ENCODE results near the gene ENC1. TPM values are rescaled to one million over a fixed set of nuclear protein-coding genes. Genes with fewer than 3 reads are reported as not detected.

ENC1 gene
- total RNA-seq, 1 donor from 2014 or later: 13.8 TPM

GRCh38 chr5:74638544-74638969, 2.0 kb downstream of the ENC1 start:
- Mint-ChIP-seq H3K36me3 (ENCODE audit: unreplicated experiment) (peaks cover 11% of the 10 kb centered on the region), H3K9me3 (ENCODE audit: unreplicated experiment) (no peaks in the 10 kb centered on the region), H3K27me3 (ENCODE audit: unreplicated experiment) (no peaks in the 10 kb centered on the region), H3K27ac (ENCODE audit: unreplicated experiment) (peak overlapping the region; percentile 77), H3K4me3 (ENCODE audit: unreplicated experiment) (peak overlapping the region; percentile 92), H3K4me1 (ENCODE audit: unreplicated experiment) (peaks cover 47% of the 10 kb centered on the region)
- no peak for TF ChIP-seq CTCF (IDR thresholded peaks at IDR 0.05)
- DNase-seq (ENCODE audit: extremely low spot score, unreplicated experiment): no peak

GRCh38 chr5:74636552-74636951, 4.0 kb downstream of the ENC1 start:
- no peak for DNase-seq (ENCODE audit: extremely low spot score, unreplicated experiment)
- no peak overlapping the region for H3K27ac Mint-ChIP-seq (ENCODE audit: unreplicated experiment)
- peak overlapping the region; percentile 3 for H3K4me3 Mint-ChIP-seq (ENCODE audit: unreplicated experiment)
- H3K4me1 Mint-ChIP-seq (ENCODE audit: unreplicated experiment): peaks cover 50% of the 10 kb centered on the region
- no peaks in the 10 kb centered on the region for H3K9me3 Mint-ChIP-seq (ENCODE audit: unreplicated experiment)
- H3K36me3 Mint-ChIP-seq (ENCODE audit: unreplicated experiment): peaks cover 11% of the 10 kb centered on the region
- TF ChIP-seq CTCF (IDR thresholded peaks at IDR 0.05): no peak
- H3K27me3 Mint-ChIP-seq (ENCODE audit: unreplicated experiment): no peaks in the 10 kb centered on the region

- H3K27ac Mint-ChIP-seq (ENCODE audit: unreplicated experiment): no peak overlapping the region
- no peak for DNase-seq (ENCODE audit: extremely low spot score, unreplicated experiment)
- no peak overlapping the region for H3K4me3 Mint-ChIP-seq (ENCODE audit: unreplicated experiment)
- no peaks in the 10 kb centered on the region for H3K27me3 Mint-ChIP-seq (ENCODE audit: unreplicated experiment)
- peaks cover 54% of the 10 kb centered on the region for H3K4me1 Mint-ChIP-seq (ENCODE audit: unreplicated experiment)
- H3K36me3 Mint-ChIP-seq (ENCODE audit: unreplicated experiment): peaks cover 11% of the 10 kb centered on the region
- no peaks in the 10 kb centered on the region for H3K9me3 Mint-ChIP-seq (ENCODE audit: unreplicated experiment)
- no peak for TF ChIP-seq CTCF (IDR thresholded peaks at IDR 0.05)
Observed at GRCh38 chr5:74636149-74636548, 4.4 kb downstream of the ENC1 start.

GRCh38 chr5:74634611-74635286, 5.8 kb downstream of the ENC1 start:
- DNase-seq (ENCODE audit: extremely low spot score, unreplicated experiment): no peak
- peaks cover 11% of the 10 kb centered on the region for H3K36me3 Mint-ChIP-seq (ENCODE audit: unreplicated experiment)
- H3K9me3 Mint-ChIP-seq (ENCODE audit: unreplicated experiment): no peaks in the 10 kb centered on the region
- no peak overlapping the region for H3K27ac Mint-ChIP-seq (ENCODE audit: unreplicated experiment)
- H3K27me3 Mint-ChIP-seq (ENCODE audit: unreplicated experiment): no peaks in the 10 kb centered on the region
- no peak for TF ChIP-seq CTCF (IDR thresholded peaks at IDR 0.05)
- no peak overlapping the region for H3K4me3 Mint-ChIP-seq (ENCODE audit: unreplicated experiment)
- H3K4me1 Mint-ChIP-seq (ENCODE audit: unreplicated experiment): peaks cover 63% of the 10 kb centered on the region

- H3K27ac Mint-ChIP-seq (ENCODE audit: unreplicated experiment): no peak overlapping the region
- peaks cover 53% of the 10 kb centered on the region for H3K4me1 Mint-ChIP-seq (ENCODE audit: unreplicated experiment)
- DNase-seq (ENCODE audit: extremely low spot score, unreplicated experiment): no peak
- no peaks in the 10 kb centered on the region for H3K9me3 Mint-ChIP-seq (ENCODE audit: unreplicated experiment)
- peaks cover 16% of the 10 kb centered on the region for H3K36me3 Mint-ChIP-seq (ENCODE audit: unreplicated experiment)
- H3K27me3 Mint-ChIP-seq (ENCODE audit: unreplicated experiment): no peaks in the 10 kb centered on the region
- TF ChIP-seq CTCF (IDR thresholded peaks at IDR 0.05): no peak
- H3K4me3 Mint-ChIP-seq (ENCODE audit: unreplicated experiment): no peak overlapping the region
Observed at GRCh38 chr5:74633695-74634094, 6.8 kb downstream of the ENC1 start.
